ENCODE measurements around the gene CNOT3. TPM values are rescaled to one million over a fixed set of nuclear protein-coding genes. Genes with fewer than 3 reads are reported as not detected.

Gene CNOT3
- total and polyA plus RNA-seq, 9 of the 15 experiments (the other 6 are each of a cell fraction or from before 2014, with no cell fraction given): 0.27 to 60.4 (median 9.9) TPM

- TF ChIP-seq ELK3 (CRISPR knock-in tag; IDR thresholded peaks at IDR 0.05) (no peak), RFX5 (IDR thresholded peaks at IDR 0.05; ENCODE audit: low read depth, low read length) (peak; percentile 24; the same call in 1 of the 2 replicates), CTCF (IDR thresholded peaks at IDR 0.05 in 2 of 3, conservative IDR thresholded peaks at IDR 0.05 in 1 of 3; ENCODE audit: insufficient read depth in 2 of 3, low read depth in 1 of 3, low read length in 3 of 3) (no peak), ZNF408 (CRISPR knock-in tag; IDR thresholded peaks at IDR 0.05; ENCODE audit: low read depth) (no peak), SMAD3 (CRISPR knock-in tag; conservative IDR thresholded peaks at IDR 0.05) (no peak; the same call in 1 of the 2 replicates), MAFF (IDR thresholded peaks at IDR 0.05; ENCODE audit: low read length) (no peak), STAT5B (CRISPR knock-in tag; IDR thresholded peaks at IDR 0.05) (no peak), ZZZ3 (IDR thresholded peaks at IDR 0.05) (peak; percentile 92), THAP12 (CRISPR knock-in tag; IDR thresholded peaks at IDR 0.05) (no peak), DNMT1 (IDR thresholded peaks at IDR 0.05) (no peak), POLR2G (IDR thresholded peaks at IDR 0.05; ENCODE audit: low read depth, low read length) (peak; percentile 85), CHD2 (IDR thresholded peaks at IDR 0.05; ENCODE audit: low read depth, low read length) (peak; percentile 84), ZBTB1 (CRISPR knock-in tag; IDR thresholded peaks at IDR 0.05; ENCODE audit: borderline replicate concordance, low read depth) (peak; percentile 64; the same call in 1 of the 2 replicates), U2AF2 (optimal IDR thresholded peaks at IDR 0.05; ENCODE audit: low read depth, low read length) (no peak), RAD21 (CRISPR knock-in tag; conservative IDR thresholded peaks at IDR 0.05 in 1 of 2, IDR thresholded peaks at IDR 0.05 in 1 of 2) (no peak), ZNF586 (CRISPR knock-in tag; conservative IDR thresholded peaks at IDR 0.05) (no peak), E2F6 (IDR thresholded peaks at IDR 0.05; ENCODE audit: borderline replicate concordance in 1 of 2, extremely low read depth in 1 of 2, insufficient read depth in 1 of 2, insufficient read length in 1 of 2, low read depth in 1 of 2, low read length in 1 of 2, poor library complexity in 1 of 2, severe bottlenecking in 1 of 2) (peak in 1 of 2 experiments; percentile 38), POLR2H (tag; IDR thresholded peaks at IDR 0.05; ENCODE audit: low read depth) (peak; percentile 78), NFIC (IDR thresholded peaks at IDR 0.05) (peak; percentile 64)
These were observed 22.2 kb upstream of the CNOT3 start, which contains the start of the genes PRPF31 and TFPT (continued) for GRCh38 chr19:54115109-54116063.

Data from K562 (cell line).